ENCODE results near the gene B3GAT1. TPM values are rescaled to one million over a fixed set of nuclear protein-coding genes. Genes with fewer than 3 reads are reported as not detected.

B3GAT1 gene
- total RNA-seq, 3 donors from 2014 or later, result 0.16 to 2.9 (median 2.8) TPM

DNA sequence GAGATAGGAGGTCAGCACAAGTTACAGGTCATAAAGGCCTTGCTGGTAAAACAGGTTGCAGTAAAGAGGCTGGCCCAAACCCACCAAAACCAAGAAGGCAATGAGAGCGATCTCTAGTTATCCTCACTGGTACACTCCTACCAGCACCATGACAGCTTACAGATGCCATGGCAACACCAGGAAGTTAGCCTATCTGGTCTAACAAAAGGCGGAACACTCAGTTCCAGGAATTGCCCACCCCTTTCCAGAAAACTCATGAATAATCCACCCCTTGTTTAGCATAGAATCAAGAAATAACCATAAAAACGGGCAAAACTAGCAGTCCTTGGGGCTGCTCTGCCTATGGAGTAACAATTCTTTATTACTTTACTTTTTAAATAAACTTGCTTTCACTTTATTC lies 43.5 kb upstream of the B3GAT1 start:
- Histone ChIP-seq H3K27me3 (no peaks in the 10 kb centered on the region), H3K36me3 (no peaks in the 10 kb centered on the region), H3K27ac (no peak overlapping the region), H3K4me3 (no peak overlapping the region), H3K4me1 (no peaks in the 10 kb centered on the region), H3K9me3 (peaks cover 11 to 16% of the 10 kb centered on the region in 2 donors)
- intact Hi-C loops (cut with DNase I; ENCODE audit: low total_unique reads), result no loop called here
- no peak for DNase-seq (ENCODE audit: low spot score in 2 of 2)
- TF ChIP-seq POLR2A (IDR thresholded peaks at IDR 0.05) (no peak), POLR2AphosphoS5 (IDR thresholded peaks at IDR 0.05) (no peak), CTCF (IDR thresholded peaks at IDR 0.05) (no peak)

- Histone ChIP-seq H3K27ac (no peak overlapping the region), H3K4me1 (no peaks in the 10 kb centered on the region), H3K9me3 (peaks cover 11 to 16% of the 10 kb centered on the region in 2 donors), H3K36me3 (no peaks in the 10 kb centered on the region), H3K27me3 (no peaks in the 10 kb centered on the region), H3K4me3 (no peak overlapping the region)
- intact Hi-C loops (cut with DNase I; ENCODE audit: low total_unique reads), result no loop called here
- DNase-seq (ENCODE audit: low spot score in 2 of 2), result no peak
- TF ChIP-seq CTCF (IDR thresholded peaks at IDR 0.05) (no peak), POLR2AphosphoS5 (IDR thresholded peaks at IDR 0.05) (no peak), POLR2A (IDR thresholded peaks at IDR 0.05) (no peak)
Observed at GRCh38 chr11:134454146-134454690, 42.2 kb upstream of the B3GAT1 start.

- no peaks in the 10 kb centered on the region for H3K27me3 ChIP-seq
- peaks cover 11 to 16% of the 10 kb centered on the region in 2 donors for H3K9me3 ChIP-seq
- H3K4me1 ChIP-seq, result no peaks in the 10 kb centered on the region
- no peak for DNase-seq (ENCODE audit: low spot score in 2 of 2)
- TF ChIP-seq POLR2A (IDR thresholded peaks at IDR 0.05) (no peak), CTCF (IDR thresholded peaks at IDR 0.05) (no peak), POLR2AphosphoS5 (IDR thresholded peaks at IDR 0.05) (no peak)
- intact Hi-C loops (cut with DNase I; ENCODE audit: low total_unique reads), result no loop called here
- H3K4me3 ChIP-seq, result no peak overlapping the region
- H3K36me3 ChIP-seq, result no peaks in the 10 kb centered on the region
- H3K27ac ChIP-seq, result no peak overlapping the region
Observed at GRCh38 chr11:134453441-134453840, 41.4 kb upstream of the B3GAT1 start.

DNA sequence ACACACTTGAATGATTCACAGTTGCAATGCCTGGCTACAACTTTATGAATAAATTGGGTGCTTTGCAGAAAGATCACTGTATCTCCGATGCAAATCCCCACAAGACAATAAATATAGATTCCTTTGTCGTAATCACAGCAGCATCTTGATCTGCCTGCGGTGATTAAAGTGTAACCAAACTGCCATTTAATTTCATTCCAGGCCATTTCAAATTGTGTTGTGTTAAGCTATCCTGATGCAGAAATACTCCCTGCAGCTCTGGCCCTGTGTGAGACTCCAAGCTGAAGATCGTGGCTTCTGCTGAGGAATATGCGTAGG lies 40.8 kb upstream of the B3GAT1 start:
- Histone ChIP-seq H3K9me3 (peaks cover 11 to 12% of the 10 kb centered on the region in 2 donors), H3K27me3 (peaks cover 0 to 2% of the 10 kb centered on the region in 2 donors), H3K36me3 (no peaks in the 10 kb centered on the region), H3K4me1 (no peaks in the 10 kb centered on the region), H3K27ac (no peak overlapping the region), H3K4me3 (no peak overlapping the region)
- DNase-seq (ENCODE audit: low spot score in 2 of 2), result no peak
- intact Hi-C loops (cut with DNase I; ENCODE audit: low total_unique reads), result no loop called here
- TF ChIP-seq POLR2AphosphoS5 (IDR thresholded peaks at IDR 0.05) (no peak), CTCF (IDR thresholded peaks at IDR 0.05) (no peak), POLR2A (IDR thresholded peaks at IDR 0.05) (no peak)

GRCh38 chr11:134452026-134452837 lies 40.2 kb upstream of the B3GAT1 start:
- no peak for TF ChIP-seq POLR2AphosphoS5 (IDR thresholded peaks at IDR 0.05)
- TF ChIP-seq CTCF (IDR thresholded peaks at IDR 0.05), result no peak
- no peak for TF ChIP-seq POLR2A (IDR thresholded peaks at IDR 0.05)
- DNase-seq (ENCODE audit: low spot score in 2 of 2), result no peak
- no peak overlapping the region for H3K4me3 ChIP-seq

More at GRCh38 chr11:134452026-134452837, 40.2 kb upstream of the B3GAT1 start:
- Histone ChIP-seq H3K9me3 (peaks cover 6 to 8% of the 10 kb centered on the region in 2 donors), H3K36me3 (no peaks in the 10 kb centered on the region), H3K27ac (no peak overlapping the region), H3K4me1 (no peaks in the 10 kb centered on the region), H3K27me3 (peaks cover 0 to 7% of the 10 kb centered on the region in 2 donors)
- intact Hi-C loops (cut with DNase I; ENCODE audit: low total_unique reads), result no loop called here

All from breast epithelium (tissue), 4 donors.